ENCODE measurements around the gene SLC39A11.

SLC39A11 gene

GRCh38 chr17:72706396-72706981, 386.0 kb downstream of the SLC39A11 start:
- no peak for DNase-seq

- DNase-seq: no peak
These were observed 386.5 kb downstream of the SLC39A11 start for GRCh38 chr17:72705905-72706395.

- no peak for DNase-seq
These were observed 389.5 kb downstream of the SLC39A11 start for GRCh38 chr17:72702998-72703397.

- no peak for DNase-seq
These were observed 390.3 kb downstream of the SLC39A11 start for GRCh38 chr17:72702136-72702735.

- no peak for DNase-seq
These were observed 392.3 kb downstream of the SLC39A11 start for GRCh38 chr17:72700226-72700625.

- DNase-seq: no peak
These were observed 392.9 kb downstream of the SLC39A11 start for GRCh38 chr17:72699545-72699944.

GRCh38 chr17:72697602-72698146, 394.8 kb downstream of the SLC39A11 start:
- DNase-seq: no peak

GRCh38 chr17:72696721-72697120, 395.8 kb downstream of the SLC39A11 start:
- no peak for DNase-seq

GRCh38 chr17:72696156-72696555, 396.3 kb downstream of the SLC39A11 start:
- DNase-seq: no peak

- DNase-seq: no peak
These were observed 398.5 kb downstream of the SLC39A11 start for GRCh38 chr17:72693956-72694355.

- no peak for DNase-seq
These were observed 399.2 kb downstream of the SLC39A11 start for GRCh38 chr17:72693151-72693878.

- no peak for DNase-seq
These were observed 399.8 kb downstream of the SLC39A11 start for GRCh38 chr17:72692676-72693075.

- DNase-seq: no peak
These were observed 400.9 kb downstream of the SLC39A11 start for GRCh38 chr17:72691586-72691985.

GRCh38 chr17:72691017-72691416, 401.5 kb downstream of the SLC39A11 start:
- DNase-seq: no peak

GRCh38 chr17:72687886-72688285, 404.6 kb downstream of the SLC39A11 start:
- DNase-seq: no peak

GRCh38 chr17:72684405-72685020, 408.0 kb downstream of the SLC39A11 start:
- DNase-seq: no peak

- no peak for DNase-seq
These were observed 408.7 kb downstream of the SLC39A11 start for GRCh38 chr17:72683506-72684404.

GRCh38 chr17:72682605-72683004, 409.9 kb downstream of the SLC39A11 start:
- DNase-seq: no peak

GRCh38 chr17:72681844-72682243, 410.6 kb downstream of the SLC39A11 start:
- no peak for DNase-seq

- no peak for DNase-seq
These were observed 414.6 kb downstream of the SLC39A11 start for GRCh38 chr17:72677714-72678390.

GRCh38 chr17:72677108-72677507, 415.4 kb downstream of the SLC39A11 start:
- DNase-seq: no peak

- no peak for DNase-seq
These were observed 419.8 kb downstream of the SLC39A11 start for GRCh38 chr17:72672729-72673128.
